MCF 10A (cell line): ENCODE results near the gene GLB1L3. TPM values are rescaled to one million over a fixed set of nuclear protein-coding genes. Genes with fewer than 3 reads are reported as not detected.
"Not testable (repeated sequence)": the region's sequence is repeated elsewhere in the genome, so short reads cannot be mapped to it uniquely, and the experiment has no call there.

ENCODE experiments used
- BruUV-seq: library from RNA; stranded (reverse); fragments of 400-500 nt; replicated peaks from 2 replicates; lab custom pipeline; 2021; lab: Mats Ljungman, UMichigan
- CTCF ChIA-PET: fragments of 300-600 bp; sonication (Branson Sonifier 250); formaldehyde crosslinking; extraction: SDS; loops from one replicate; lab custom pipeline; 2021; ENCODE audit warnings: antibody characterized with exemption, inconsistent platforms; lab: Yijun Ruan, JAX
- POLR2A ChIA-PET: fragments of 300-600, 350-650 bp; sonication (Branson Sonifier 250); formaldehyde crosslinking; extraction: SDS; loops from one replicate; lab custom pipeline; 2020; ENCODE audit warnings: antibody characterized with exemption, inconsistent platforms; lab: Yijun Ruan, JAX
- DNase-seq: peaks from one replicate; pipeline ENCODE4 v3.0.0-alpha.2; 2018; ENCODE audit not compliant: unreplicated experiment
- H3K27ac Mint-ChIP-seq: one replicate; pipeline ENCODE4 v1.8.0; 2022; ENCODE audit warnings: mild to moderate bottlenecking, low read depth, mixed read lengths; ENCODE audit not compliant: unreplicated experiment
- H3K27me3 Mint-ChIP-seq: one replicate; pipeline ENCODE4 v1.8.0; 2022; ENCODE audit warnings: mixed read lengths; ENCODE audit not compliant: insufficient read depth, unreplicated experiment
- H3K36me3 Mint-ChIP-seq: one replicate; pipeline ENCODE4 v1.8.0; 2022; ENCODE audit warnings: mild to moderate bottlenecking, moderate library complexity, mixed read lengths; ENCODE audit not compliant: insufficient read depth, unreplicated experiment
- H3K4me1 Mint-ChIP-seq: one replicate; pipeline ENCODE4 v1.8.0; 2022; ENCODE audit warnings: mixed read lengths; ENCODE audit not compliant: insufficient read depth, unreplicated experiment
- H3K4me3 Mint-ChIP-seq: one replicate; pipeline ENCODE4 v1.8.0; 2022; ENCODE audit warnings: mild to moderate bottlenecking, moderate library complexity, mixed read lengths; ENCODE audit not compliant: unreplicated experiment
- H3K9me3 Mint-ChIP-seq: one replicate; pipeline ENCODE4 v1.8.0; 2022; ENCODE audit warnings: mixed read lengths; ENCODE audit not compliant: unreplicated experiment
- CTCF ChIP-seq: fragments of 200-600 bp; IDR thresholded peaks from one replicate; pipeline ENCODE4 v1.8.0; 2022; ENCODE audit warnings: antibody characterized with exemption, mild to moderate bottlenecking; ENCODE audit not compliant: unreplicated experiment
- intact Hi-C: fragments of 100-400 bp; cut with micrococcal nuclease; formaldehyde crosslinking; loops from 2 replicates; pipeline ENCODE4 v1.14.1; 2022
- total RNA-seq: library from RNA; stranded (reverse); gene quantifications from 2 replicates; pipeline ENCODE4 v1.2.3, GENCODE V29; 2022

GLB1L3 gene
- total RNA-seq, 1 experiment from 2014 or later, result not detected

GRCh38 chr11:134253188-134253993, 22.8 kb upstream of the GLB1L3 start, which contains the start of the genes ACAD8 and THYN1:
Gene ACAD8 (plus strand): TSS chr11:134253568. CDS start chr11:134253601, 33 bp downstream.
Gene THYN1 (minus strand): TSS chr11:134253352. CDS start chr11:134252882, 470 bp downstream.
- intact Hi-C loops, result loop anchor here (2.0 kb wide), 1 partner anchor 29 kb away; the partner anchor contains the start of gene VPS26B
- ChIA-PET CTCF (interaction anchor here (0.6 to 2.0 kb wide), 4 partner anchors 9 to 203 kb away, joined by 3 to 6 read pairs (median 4); no protein-coding TSS in a partner anchor), POLR2A (interaction anchor here (1.1 to 5.3 kb wide), 8 partner anchors 11 to 134 kb away, joined by 3 to 52 read pairs (median 4); partner anchors contain the start of genes NCAPD3 and VPS26B)
- Mint-ChIP-seq H3K4me1 (peaks cover 22% of the 10 kb centered on the region), H3K4me3 (peak within 1 kb of the TSS; percentile 90), H3K27me3 (no peaks in the 10 kb centered on the region), H3K9me3 (no peaks in the 10 kb centered on the region), H3K36me3 (peaks cover 23% of the 10 kb centered on the region), H3K27ac (peak within 1 kb of the TSS; percentile 83)
- no TSS peak for BruUV-seq
- TF ChIP-seq CTCF, result no peak
- DNase-seq, result peak; percentile 97

- CTCF ChIA-PET, result interaction anchor here (0.6 to 2.0 kb wide), 4 partner anchors 8 to 37 kb away, joined by 3 to 6 read pairs (median 4); no protein-coding TSS in a partner anchor
- H3K27ac Mint-ChIP-seq, result peak overlapping the region; percentile 83
- no peak for DNase-seq
- no peak for TF ChIP-seq CTCF
- peaks cover 21% of the 10 kb centered on the region for H3K36me3 Mint-ChIP-seq
- no peaks in the 10 kb centered on the region for H3K9me3 Mint-ChIP-seq
- H3K4me1 Mint-ChIP-seq, result peaks cover 22% of the 10 kb centered on the region
- no peaks in the 10 kb centered on the region for H3K27me3 Mint-ChIP-seq
- peak overlapping the region; percentile 90 for H3K4me3 Mint-ChIP-seq
- intact Hi-C loops, result no loop called here
- no TSS peak for BruUV-seq
- POLR2A ChIA-PET, result interaction anchor here (0.6 to 5.3 kb wide), 7 partner anchors 10 to 80 kb away, joined by 3 to 52 read pairs (median 4); partner anchors contain the start of genes NCAPD3 and VPS26B
Observed at GRCh38 chr11:134254433-134255183, 21.6 kb upstream of the GLB1L3 start.

DNA sequence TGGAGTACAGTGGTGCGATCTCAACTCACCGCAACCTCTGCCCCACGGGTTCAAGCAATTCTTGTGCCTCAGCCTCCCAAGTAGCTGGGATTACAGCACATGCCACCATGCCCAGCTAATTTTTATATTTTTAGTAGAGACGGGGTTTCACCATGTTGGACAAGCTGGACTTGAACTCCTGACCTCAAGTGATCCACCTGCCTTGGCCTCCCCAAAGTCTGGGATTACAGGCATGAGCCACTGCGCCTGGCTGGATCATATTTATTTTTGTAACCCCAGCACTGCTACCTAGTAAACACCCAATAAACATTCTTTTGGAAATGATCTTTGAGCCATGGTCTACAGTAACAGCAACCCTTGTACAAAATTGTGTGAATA, 21.0 kb upstream of the GLB1L3 start:
- Mint-ChIP-seq H3K4me1 (peaks cover 22% of the 10 kb centered on the region), H3K36me3 (peaks cover 19% of the 10 kb centered on the region), H3K4me3 (peak overlapping the region; percentile 28)
- intact Hi-C loops, DNase-seq, H3K27ac Mint-ChIP-seq, H3K27me3 Mint-ChIP-seq, H3K9me3 Mint-ChIP-seq: not testable (repeated sequence)
- POLR2A ChIA-PET, result interaction anchor here (2.0 to 5.3 kb wide), 2 partner anchors 10 to 30 kb away, joined by 5 to 52 read pairs; partner anchors contain the start of genes NCAPD3 and VPS26B
- BruUV-seq, result TSS peak; percentile 66
- CTCF ChIA-PET, result interaction anchor here (0.6 to 2.0 kb wide), 3 partner anchors 11 to 37 kb away, joined by 3 to 6 read pairs (median 6); no protein-coding TSS in a partner anchor

DNA sequence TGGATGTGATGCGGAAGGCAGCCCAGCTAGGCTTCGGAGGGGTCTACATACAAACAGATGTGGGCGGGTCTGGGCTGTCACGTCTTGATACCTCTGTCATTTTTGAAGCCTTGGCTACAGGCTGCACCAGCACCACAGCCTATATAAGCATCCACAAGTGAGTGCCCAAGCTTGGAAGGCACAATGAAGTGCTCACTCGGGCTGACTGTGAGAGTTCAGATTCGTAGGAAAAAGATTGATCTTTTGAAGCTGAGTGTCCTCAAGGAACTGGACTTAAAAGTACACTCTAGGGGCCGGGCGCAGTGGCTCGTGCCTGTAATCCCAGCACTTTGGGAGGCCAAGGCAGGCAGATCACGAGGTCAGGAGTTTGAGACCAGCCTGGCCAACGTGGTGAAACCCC, 19.1 kb upstream of the GLB1L3 start:
- POLR2A ChIA-PET, result interaction anchor here (1.0 to 1.4 kb wide), 2 partner anchors 13 to 33 kb away, joined by 3 to 4 read pairs; partner anchors contain the start of genes NCAPD3 and VPS26B
- Mint-ChIP-seq H3K36me3 (peaks cover 27% of the 10 kb centered on the region), H3K27ac (no peak overlapping the region), H3K4me3 (no peak overlapping the region), H3K4me1 (peaks cover 16% of the 10 kb centered on the region), H3K9me3 (no peaks in the 10 kb centered on the region), H3K27me3 (no peaks in the 10 kb centered on the region)
- BruUV-seq, result no TSS peak
- CTCF ChIA-PET, result interaction anchor here (0.6 to 1.6 kb wide), 3 partner anchors 9 to 148 kb away, joined by 3 to 9 read pairs (median 4); no protein-coding TSS in a partner anchor
- DNase-seq, result no peak
- no peak for TF ChIP-seq CTCF
- intact Hi-C loops, result no loop called here
